GM10266 (cell line): Measurements from ENCODE around the gene OR10V1.

Source experiments
- DNase-seq: peaks from one replicate; pipeline ENCODE4 v3.0.0; 2012; ENCODE audit errors: extremely low spot score
- TF ChIP-seq, protein P1 (sequence below): IDR thresholded peaks from 2 replicates; pipeline ENCODE4 v1.5.1; 2012; ENCODE audit warnings: mild to moderate bottlenecking, low read depth; ENCODE audit not compliant: control insufficient read depth, insufficient read depth; ENCODE audit errors: missing control alignments

OR10V1 gene

GRCh38 chr11:59667812-59668187 lies 45.8 kb downstream of the OR10V1 start:
- no peak for DNase-seq
- TF ChIP-seq, protein P1, sequence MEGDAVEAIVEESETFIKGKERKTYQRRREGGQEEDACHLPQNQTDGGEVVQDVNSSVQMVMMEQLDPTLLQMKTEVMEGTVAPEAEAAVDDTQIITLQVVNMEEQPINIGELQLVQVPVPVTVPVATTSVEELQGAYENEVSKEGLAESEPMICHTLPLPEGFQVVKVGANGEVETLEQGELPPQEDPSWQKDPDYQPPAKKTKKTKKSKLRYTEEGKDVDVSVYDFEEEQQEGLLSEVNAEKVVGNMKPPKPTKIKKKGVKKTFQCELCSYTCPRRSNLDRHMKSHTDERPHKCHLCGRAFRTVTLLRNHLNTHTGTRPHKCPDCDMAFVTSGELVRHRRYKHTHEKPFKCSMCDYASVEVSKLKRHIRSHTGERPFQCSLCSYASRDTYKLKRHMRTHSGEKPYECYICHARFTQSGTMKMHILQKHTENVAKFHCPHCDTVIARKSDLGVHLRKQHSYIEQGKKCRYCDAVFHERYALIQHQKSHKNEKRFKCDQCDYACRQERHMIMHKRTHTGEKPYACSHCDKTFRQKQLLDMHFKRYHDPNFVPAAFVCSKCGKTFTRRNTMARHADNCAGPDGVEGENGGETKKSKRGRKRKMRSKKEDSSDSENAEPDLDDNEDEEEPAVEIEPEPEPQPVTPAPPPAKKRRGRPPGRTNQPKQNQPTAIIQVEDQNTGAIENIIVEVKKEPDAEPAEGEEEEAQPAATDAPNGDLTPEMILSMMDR = no peak

GRCh38 chr11:59666969-59667368 lies 46.7 kb downstream of the OR10V1 start:
- TF ChIP-seq, protein P1 = no peak

More at GRCh38 chr11:59666969-59667368, 46.7 kb downstream of the OR10V1 start:
- no peak for DNase-seq
